HG02763 (cell line): ENCODE data around the gene FUBP3.

ENCODE experiments used
- ATAC-seq: cut with Tn5 transposase; IDR thresholded peaks from one replicate; pipeline ENCODE4 v1.9.1; 2021; ENCODE audit warnings: mild to moderate bottlenecking, moderate library complexity; ENCODE audit not compliant: unreplicated experiment

Gene FUBP3

GRCh38 chr9:130578865-130579737 is at the start of gene FUBP3:
Gene FUBP3 (plus strand): TSS chr9:130579577. CDS start chr9:130579681, 104 bp downstream.
- peak; percentile 93 for ATAC-seq

GRCh38 chr9:130530938-130531337 is 48.4 kb upstream of the FUBP3 start:
- ATAC-seq: no peak

GRCh38 chr9:130531670-130532069 is 47.7 kb upstream of the FUBP3 start:
- no peak for ATAC-seq

GRCh38 chr9:130532426-130533080 is 46.8 kb upstream of the FUBP3 start:
- ATAC-seq: no peak

- ATAC-seq: no peak
These were observed 43.4 kb upstream of the FUBP3 start for GRCh38 chr9:130535818-130536521.

GRCh38 chr9:130536701-130537107 is 42.7 kb upstream of the FUBP3 start:
- no peak for ATAC-seq

- ATAC-seq: no peak
These were observed 41.9 kb upstream of the FUBP3 start for GRCh38 chr9:130537346-130538050.

GRCh38 chr9:130539420-130540223 is 39.8 kb upstream of the FUBP3 start:
- no peak for ATAC-seq

- no peak for ATAC-seq
These were observed 37.8 kb upstream of the FUBP3 start for GRCh38 chr9:130541533-130541932.

- no peak for ATAC-seq
These were observed 37.3 kb upstream of the FUBP3 start for GRCh38 chr9:130542038-130542437.

GRCh38 chr9:130542457-130543228 is 36.7 kb upstream of the FUBP3 start:
- ATAC-seq: no peak

- no peak for ATAC-seq
These were observed 36.0 kb upstream of the FUBP3 start for GRCh38 chr9:130543368-130543767.

GRCh38 chr9:130543859-130544258 is 35.5 kb upstream of the FUBP3 start:
- ATAC-seq: no peak

- ATAC-seq: no peak
These were observed 35.0 kb upstream of the FUBP3 start for GRCh38 chr9:130544364-130544763.

- no peak for ATAC-seq
These were observed 31.3 kb upstream of the FUBP3 start for GRCh38 chr9:130548103-130548502.

GRCh38 chr9:130549093-130549735 is 30.2 kb upstream of the FUBP3 start:
- no peak for ATAC-seq

- ATAC-seq: no peak
These were observed 24.8 kb upstream of the FUBP3 start for GRCh38 chr9:130554606-130555005.

- ATAC-seq: no peak
These were observed 24.3 kb upstream of the FUBP3 start for GRCh38 chr9:130555061-130555460.

GRCh38 chr9:130555968-130556367 is 23.4 kb upstream of the FUBP3 start:
- no peak for ATAC-seq
